Measurements from ENCODE around the gene FNTB. TPM values are rescaled to one million over a fixed set of nuclear protein-coding genes. Genes with fewer than 3 reads are reported as not detected.

The FNTB gene
- total and polyA plus RNA-seq, 2 experiments from 2014 or later = 8.6 to 12.5 TPM

DNA sequence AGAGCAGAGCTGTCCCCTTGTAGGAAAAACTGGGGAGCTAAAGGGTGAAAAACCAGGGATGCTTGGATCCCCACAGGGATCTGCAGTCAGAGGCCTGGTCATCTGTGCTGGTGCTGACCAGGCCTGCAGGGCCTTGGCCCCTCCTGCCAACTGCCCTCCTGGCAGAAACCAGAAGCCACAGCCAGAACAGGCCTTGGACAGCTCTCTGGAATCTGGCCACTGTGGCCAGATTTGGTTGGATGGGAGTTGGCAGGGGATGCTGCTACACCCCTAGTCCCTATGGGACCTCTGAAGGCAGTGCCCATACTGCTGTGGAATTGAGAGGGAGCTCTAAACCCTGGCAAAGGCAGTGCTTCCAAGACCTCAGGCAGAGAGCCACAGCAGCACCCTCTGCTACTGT is 35.0 kb upstream of the FNTB start:
- DNase-seq (ENCODE audit: low spot score) (no peak), ATAC-seq (no peak)
- Histone ChIP-seq H3K4me2 (no peak overlapping the region), H3K27ac (ENCODE audit: low read depth) (no peak overlapping the region), H3K36me3 (ENCODE audit: insufficient read depth) (peaks cover 5% of the 10 kb centered on the region; the same call in 1 of the 2 replicates), H3F3A (replicated peaks; ENCODE audit: low read depth) (peaks cover 2% of the 10 kb centered on the region; the same call in 1 of the 2 replicates), H3K4me1 (ENCODE audit: insufficient read depth) (peaks cover 20% of the 10 kb centered on the region), H3K79me2 (replicated peaks; ENCODE audit: insufficient read depth) (no peaks in the 10 kb centered on the region; the same call in 1 of the 2 replicates), H4K20me1 (replicated peaks; ENCODE audit: insufficient read depth) (no peaks in the 10 kb centered on the region), H3K27me3 (ENCODE audit: insufficient read depth) (no peaks in the 10 kb centered on the region), H3K4me3 (no peak overlapping the region), H2AFZ (no peak overlapping the region), H3K9me2 (ENCODE audit: insufficient read depth) (no peaks in the 10 kb centered on the region)
- no peak overlapping the region for H3K4me3 Mint-ChIP-seq
- H3K36me3 Mint-ChIP-seq (ENCODE audit: low read depth) = peaks cover 33% of the 10 kb centered on the region
- no peak overlapping the region for H3K27ac Mint-ChIP-seq
- H3K9me3 Mint-ChIP-seq = no peaks in the 10 kb centered on the region; the same call in 2 of the 3 replicates
- H3K27me3 Mint-ChIP-seq (ENCODE audit: insufficient read depth, low read depth, poor library complexity) = peaks cover 4% of the 10 kb centered on the region
- H3K4me1 Mint-ChIP-seq = peaks cover 31% of the 10 kb centered on the region
- TF ChIP-seq, protein P1, sequence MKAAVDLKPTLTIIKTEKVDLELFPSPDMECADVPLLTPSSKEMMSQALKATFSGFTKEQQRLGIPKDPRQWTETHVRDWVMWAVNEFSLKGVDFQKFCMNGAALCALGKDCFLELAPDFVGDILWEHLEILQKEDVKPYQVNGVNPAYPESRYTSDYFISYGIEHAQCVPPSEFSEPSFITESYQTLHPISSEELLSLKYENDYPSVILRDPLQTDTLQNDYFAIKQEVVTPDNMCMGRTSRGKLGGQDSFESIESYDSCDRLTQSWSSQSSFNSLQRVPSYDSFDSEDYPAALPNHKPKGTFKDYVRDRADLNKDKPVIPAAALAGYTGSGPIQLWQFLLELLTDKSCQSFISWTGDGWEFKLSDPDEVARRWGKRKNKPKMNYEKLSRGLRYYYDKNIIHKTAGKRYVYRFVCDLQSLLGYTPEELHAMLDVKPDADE (IDR thresholded peaks at IDR 0.05) = no peak
- no peak for TF ChIP-seq ZNF462 (CRISPR knock-in tag; IDR thresholded peaks at IDR 0.05)
- TF ChIP-seq JUNB (IDR thresholded peaks at IDR 0.05; ENCODE audit: unreplicated experiment) = no peak
- no peak for TF ChIP-seq ZNF114 (CRISPR knock-in tag; IDR thresholded peaks at IDR 0.05)
- no peak for TF ChIP-seq CTCF (conservative IDR thresholded peaks at IDR 0.05; ENCODE audit: low read depth in 2 of 2)
- no peak for TF ChIP-seq NANOG (IDR thresholded peaks at IDR 0.05; ENCODE audit: borderline replicate concordance)

Measured in GM23338 (cell line).